Fibroblast of lung (primary cell): Measurements from ENCODE around the gene CNNM2.
"Not testable (repeated sequence)": the region's sequence is repeated elsewhere in the genome, so short reads cannot be mapped to it uniquely, and the experiment has no call there.

Experiments
- CTCF ChIP-seq, 2 donors: IDR thresholded peaks in 1 of 2; conservative IDR thresholded peaks in 1 of 2; 1 replicate in 1 of 2; 2 replicates in 1 of 2; pipeline ENCODE4 v1.5.1; 2011 to 2012; ENCODE audit warnings: low read length in 2 of 2, control low read depth in 1 of 2, inconsistent platforms in 1 of 2, low read depth in 1 of 2, mild to moderate bottlenecking in 1 of 2
- EZH2 ChIP-seq: IDR thresholded peaks from 2 replicates; pipeline ENCODE4 v1.5.1; 2012; ENCODE audit warnings: low read length, control low read depth, mild to moderate bottlenecking; ENCODE audit errors: missing control alignments

- TF ChIP-seq CTCF (conservative IDR thresholded peaks at IDR 0.05 in 1 of 2, IDR thresholded peaks at IDR 0.05 in 1 of 2; ENCODE audit: low read depth in 1 of 2, low read length in 2 of 2); EZH2: not testable (repeated sequence)
Observed at GRCh38 chr10:103000050-103000449, 82.0 kb downstream of the CNNM2 start.
